Measurements from ENCODE around the gene SORCS1.

SORCS1 gene

GRCh38 chr10:106785528-106785927 lies 379.0 kb downstream of the SORCS1 start:
- DNase-seq (ENCODE audit: low read depth), result no peak
- no peak overlapping the region for H3K4me3 ChIP-seq (ENCODE audit: low read length)
- TF ChIP-seq CTCF (conservative IDR thresholded peaks at IDR 0.05; ENCODE audit: low read length), result no peak

- no peak overlapping the region for H3K4me3 ChIP-seq (ENCODE audit: low read length)
- DNase-seq (ENCODE audit: low read depth), result no peak
- TF ChIP-seq CTCF (conservative IDR thresholded peaks at IDR 0.05; ENCODE audit: low read length), result no peak
These were observed 383.9 kb downstream of the SORCS1 start for GRCh38 chr10:106780632-106781031.

- DNase-seq (ENCODE audit: low read depth), result no peak
- H3K4me3 ChIP-seq (ENCODE audit: low read length), result no peak overlapping the region
- no peak for TF ChIP-seq CTCF (conservative IDR thresholded peaks at IDR 0.05; ENCODE audit: low read length)
These were observed 386.7 kb downstream of the SORCS1 start for GRCh38 chr10:106777841-106778240.

DNA sequence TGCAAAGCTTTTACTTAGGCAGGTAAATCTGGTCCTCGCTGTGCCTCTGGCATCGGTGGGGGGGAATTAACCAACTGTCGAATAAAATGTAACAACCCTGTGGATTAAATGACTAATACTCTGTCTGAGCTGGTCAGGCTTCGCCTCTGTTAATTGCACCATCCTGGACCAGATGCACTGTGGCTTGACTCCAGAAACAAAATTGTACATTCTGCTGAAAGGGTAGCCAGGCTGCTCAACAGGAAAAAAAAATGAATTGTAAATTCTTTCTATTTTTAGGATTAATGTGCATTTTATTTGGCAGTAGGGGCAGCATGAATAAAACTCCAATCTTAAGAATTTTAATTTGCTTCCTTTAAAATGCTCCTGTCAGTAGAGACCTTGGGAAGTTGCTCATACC lies 389.4 kb downstream of the SORCS1 start:
- H3K4me3 ChIP-seq (ENCODE audit: low read length), result no peak overlapping the region

GRCh38 chr10:106772957-106773356 lies 391.5 kb downstream of the SORCS1 start:
- DNase-seq (ENCODE audit: low read depth), result no peak
- TF ChIP-seq CTCF (conservative IDR thresholded peaks at IDR 0.05; ENCODE audit: low read length), result no peak
- H3K4me3 ChIP-seq (ENCODE audit: low read length), result no peak overlapping the region

More for the DNA sequence above, 389.4 kb downstream of the SORCS1 start:
- no peak for DNase-seq (ENCODE audit: low read depth)
- TF ChIP-seq CTCF (conservative IDR thresholded peaks at IDR 0.05; ENCODE audit: low read length), result no peak

DNA sequence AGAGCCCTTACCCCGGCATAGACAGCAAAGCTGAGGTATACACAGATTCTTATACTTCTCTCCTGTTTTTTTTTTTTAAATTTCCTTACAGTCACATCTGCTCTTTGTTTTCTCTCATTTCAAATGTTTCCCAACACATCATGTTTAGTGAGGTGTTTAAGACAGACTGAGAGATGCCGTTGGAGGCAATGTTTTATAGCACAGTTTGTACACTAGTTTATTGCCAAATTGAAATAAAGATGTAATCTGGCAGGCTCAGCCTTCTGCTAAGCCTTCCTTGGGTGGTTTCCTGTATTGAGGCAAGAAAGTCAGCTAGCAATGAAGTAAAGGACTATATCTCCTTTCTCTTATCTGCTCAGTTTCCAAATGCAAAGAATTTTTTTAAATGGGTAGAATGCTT lies 393.4 kb downstream of the SORCS1 start:
- DNase-seq (ENCODE audit: low read depth), result no peak
- TF ChIP-seq CTCF (conservative IDR thresholded peaks at IDR 0.05; ENCODE audit: low read length), result no peak

DNA sequence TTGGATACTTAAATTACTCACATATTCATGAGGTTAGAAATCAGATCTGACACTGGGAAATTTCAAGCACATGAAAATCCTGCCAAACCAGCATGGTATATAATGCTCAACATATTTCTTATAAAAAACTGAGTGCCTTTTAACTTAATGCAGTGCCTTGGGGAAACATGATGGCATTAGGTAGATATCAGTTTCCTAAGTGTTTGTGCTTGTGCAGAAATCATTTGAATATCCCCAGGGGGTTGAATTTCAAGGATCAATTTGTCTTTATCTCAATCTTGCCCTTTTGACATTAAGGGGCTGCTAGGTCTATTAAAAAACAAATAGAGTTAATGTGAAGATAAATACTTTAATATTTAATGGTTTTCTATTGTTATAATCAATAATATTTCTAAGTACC lies 396.3 kb downstream of the SORCS1 start:
- no peak for DNase-seq (ENCODE audit: low read depth)
- no peak overlapping the region for H3K4me3 ChIP-seq (ENCODE audit: low read length)
- no peak for TF ChIP-seq CTCF (conservative IDR thresholded peaks at IDR 0.05; ENCODE audit: low read length)

More for the DNA sequence above, 393.4 kb downstream of the SORCS1 start:
- no peak overlapping the region for H3K4me3 ChIP-seq (ENCODE audit: low read length)

All from AG10803 (cell line).